Panc1 (cell line): ENCODE data around the gene FAM131A.

Source experiments
- CTCF ChIP-seq: fragments of 450-650 bp; IDR thresholded peaks from 2 replicates; pipeline ENCODE4 v1.5.1; 2017; ENCODE audit warnings: mild to moderate bottlenecking
- POLR2AphosphoS5 ChIP-seq: IDR thresholded peaks from 2 replicates; pipeline ENCODE4 v1.6.1; 2012; ENCODE audit warnings: mild to moderate bottlenecking, low read depth, low read length, moderate library complexity

GRCh38 chr3:184333700-184334099 is 3.7 kb upstream of the FAM131A start:
- no peak for TF ChIP-seq CTCF
- TF ChIP-seq POLR2AphosphoS5 = no peak
